ENCODE results near the gene SLC39A7. TPM values are rescaled to one million over a fixed set of nuclear protein-coding genes. Genes with fewer than 3 reads are reported as not detected.

The SLC39A7 gene, protein sequence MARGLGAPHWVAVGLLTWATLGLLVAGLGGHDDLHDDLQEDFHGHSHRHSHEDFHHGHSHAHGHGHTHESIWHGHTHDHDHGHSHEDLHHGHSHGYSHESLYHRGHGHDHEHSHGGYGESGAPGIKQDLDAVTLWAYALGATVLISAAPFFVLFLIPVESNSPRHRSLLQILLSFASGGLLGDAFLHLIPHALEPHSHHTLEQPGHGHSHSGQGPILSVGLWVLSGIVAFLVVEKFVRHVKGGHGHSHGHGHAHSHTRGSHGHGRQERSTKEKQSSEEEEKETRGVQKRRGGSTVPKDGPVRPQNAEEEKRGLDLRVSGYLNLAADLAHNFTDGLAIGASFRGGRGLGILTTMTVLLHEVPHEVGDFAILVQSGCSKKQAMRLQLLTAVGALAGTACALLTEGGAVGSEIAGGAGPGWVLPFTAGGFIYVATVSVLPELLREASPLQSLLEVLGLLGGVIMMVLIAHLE
- total RNA-seq (10 to 100 TPM; 19.1 to 51.9 (median 27.9) TPM), polyA plus RNA-seq (10 to 100 TPM; 23.3 to 24.8 TPM), total RNA-seq (21.9 reads per million, percentile 52 among the genes with 10 or more reads in this experiment)

DNA sequence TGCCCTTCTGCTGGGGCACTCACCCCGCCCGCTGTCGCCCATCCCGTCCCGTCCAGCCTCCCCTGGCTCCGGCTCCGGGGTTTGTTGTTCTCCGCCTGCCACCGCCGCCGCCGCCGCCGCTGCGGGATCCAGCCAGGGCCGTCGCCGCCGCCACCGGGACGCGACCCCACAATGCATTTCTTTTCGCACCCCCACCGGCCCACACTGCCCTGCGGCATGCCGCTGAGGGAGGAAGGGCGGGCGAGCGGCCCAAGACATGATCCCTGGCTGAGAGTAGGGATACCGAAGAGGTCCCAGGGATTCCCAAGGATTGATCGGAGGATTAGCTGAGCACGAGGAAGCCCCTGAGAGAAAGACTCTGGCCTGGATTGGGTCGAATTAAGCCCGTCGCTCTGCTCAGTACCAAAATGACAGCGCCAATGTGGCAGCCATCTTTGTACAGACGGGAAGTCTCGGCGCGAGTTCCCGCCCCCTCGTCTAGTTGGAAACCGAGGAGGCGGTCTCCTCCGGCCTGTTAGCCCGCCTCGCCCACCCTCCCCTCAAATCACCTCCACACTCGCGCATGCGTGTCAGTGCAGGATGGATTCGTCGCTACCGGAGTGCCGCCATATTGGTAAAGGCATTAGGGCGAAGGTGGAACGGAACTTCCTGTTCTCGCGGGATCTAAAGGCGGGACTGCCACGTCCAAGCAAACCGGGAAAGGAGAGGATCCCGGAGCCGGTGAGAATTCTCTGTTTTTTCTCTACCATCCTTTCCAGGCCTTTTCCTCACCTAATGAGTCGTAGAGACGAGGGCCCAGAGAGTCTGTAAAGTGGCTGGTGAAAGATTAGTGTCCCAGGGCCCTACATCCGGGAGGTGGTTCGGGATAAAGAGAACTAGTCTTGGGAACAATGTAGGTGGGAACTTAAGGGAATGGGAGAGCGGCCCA is at the start of gene SLC39A7, which contains the start of gene RXRB:
Gene SLC39A7 (plus strand): TSS at position 649 of the 928 bp plus-strand sequence. CDS start 379 bp downstream, outside the sequence.
Gene RXRB (minus strand): TSS at position 447 of the 928 bp plus-strand sequence. CDS start 189 bp downstream, at position 258.
- peak within 1 kb of the TSS; percentile 89 for H3K4me3 ChIP-seq (ENCODE audit: low read length)
- no peaks in the 10 kb centered on the region for H3K27me3 ChIP-seq (ENCODE audit: control insufficient read depth in 2 of 2, insufficient read depth in 2 of 2, low read length in 2 of 2)
- peak within 1 kb of the TSS; percentile 96 for H3K27ac ChIP-seq (ENCODE audit: low read depth, low read length)
- peaks cover 4 to 56% (median 15%) of the 10 kb centered on the region in 3 experiments for H3K36me3 ChIP-seq (ENCODE audit: control insufficient read depth in 2 of 3, insufficient read depth in 3 of 3, low read length in 3 of 3)
- Mint-ChIP-seq H3K4me3 (peak within 1 kb of the TSS; percentile 95 to 100 (median 99)), H3K27me3 (no peaks in the 10 kb centered on the region), H3K27ac (peak within 1 kb of the TSS; percentile 97 to 99 (median 99)), H3K9me3 (peaks cover 0 to under 1% (median 0%) of the 10 kb centered on the region in 11 donors), H3K36me3 (peaks cover 16 to 44% (median 19%) of the 10 kb centered on the region in 5 donors), H3K4me1 (peaks cover 62 to 84% (median 73%) of the 10 kb centered on the region in 7 donors)
- ChIA-PET CTCF (interaction anchor here (0.6 to 4.6 kb wide), 2 partner anchors 39 to 48 kb away, joined by 3 to 31 read pairs; no protein-coding TSS in a partner anchor), POLR2A (interaction anchor here (0.9 to 2.2 kb wide), 5 partner anchors 8 to 50 kb away, joined by 3 to 13 read pairs (median 8); partner anchors contain the start of gene RING1)
- ATAC-seq (peak; percentile 85), DNase-seq (peak; percentile 88 to 99 (median 97))
- intact Hi-C loops (cut with micrococcal nuclease): loop anchor here (1.0 to 10.0 kb wide), 25 partner anchors 8 to 1996 kb away; partner anchors contain the start of genes KIFC1 (in 2 of the 2), PFDN6 (in 2 of the 2), RING1 (in 2 of the 2) and VPS52 (in 2 of the 2)
- no peaks in the 10 kb centered on the region for H3K9me3 ChIP-seq (ENCODE audit: control insufficient read depth in 2 of 3, low read length in 3 of 3)
- H3K4me1 ChIP-seq (ENCODE audit: control insufficient read depth in 2 of 2, insufficient read depth in 2 of 2, low read length in 2 of 2): peaks cover 32 to 37% of the 10 kb centered on the region in 2 donors

DNA sequence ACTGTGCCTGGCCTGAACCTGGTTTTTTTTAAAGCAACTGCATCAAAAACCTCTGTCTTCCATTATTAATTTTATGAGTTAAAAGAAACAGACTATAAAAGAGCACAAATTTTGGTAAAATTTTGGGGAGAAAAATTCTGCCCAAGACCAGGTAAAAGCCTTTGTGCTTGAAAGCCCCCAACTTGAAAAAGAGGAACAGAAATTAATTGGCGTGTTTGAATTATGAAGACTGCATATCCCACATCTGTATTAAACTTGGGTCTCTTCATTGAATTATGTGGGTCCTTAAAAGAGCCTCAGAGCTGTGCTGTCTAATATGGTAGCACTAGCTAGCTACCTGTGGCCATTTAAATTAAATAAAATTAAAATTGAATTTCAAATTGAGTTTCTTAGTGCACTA is 49.6 kb upstream of the SLC39A7 start:
- DNase-seq: no peak
- ChIA-PET POLR2A (interaction anchor here (1.1 kb wide), 1 partner anchor 319 kb away, joined by 3 read pairs; no protein-coding TSS in a partner anchor), CTCF (interaction anchor here (1.2 kb wide), 1 partner anchor 223 kb away, joined by 3 read pairs; no protein-coding TSS in a partner anchor)
- no peaks in the 10 kb centered on the region for H3K9me3 ChIP-seq (ENCODE audit: control insufficient read depth in 2 of 3, low read length in 3 of 3)
- no peaks in the 10 kb centered on the region for H3K36me3 ChIP-seq (ENCODE audit: control insufficient read depth in 2 of 3, insufficient read depth in 3 of 3, low read length in 3 of 3)
- no peak overlapping the region for H3K27ac ChIP-seq (ENCODE audit: low read depth, low read length)
- H3K4me3 ChIP-seq (ENCODE audit: low read length): no peak overlapping the region
- H3K4me3 Mint-ChIP-seq: no peak overlapping the region
- H3K27ac Mint-ChIP-seq: no peak overlapping the region
- H3K9me3 Mint-ChIP-seq: peaks cover 4 to 19% (median 10%) of the 10 kb centered on the region in 11 donors
- H3K4me1 Mint-ChIP-seq: no peaks in the 10 kb centered on the region
- no peak for ATAC-seq
- peaks cover 4 to 36% (median 15%) of the 10 kb centered on the region in 5 donors for H3K27me3 Mint-ChIP-seq
- peaks cover 3 to 7% (median 6%) of the 10 kb centered on the region in 5 donors for H3K36me3 Mint-ChIP-seq
- H3K27me3 ChIP-seq (ENCODE audit: control insufficient read depth in 2 of 2, insufficient read depth in 2 of 2, low read length in 2 of 2): no peaks in the 10 kb centered on the region
- H3K4me1 ChIP-seq (ENCODE audit: control insufficient read depth in 2 of 2, insufficient read depth in 2 of 2, low read length in 2 of 2): no peaks in the 10 kb centered on the region
- intact Hi-C loops (cut with micrococcal nuclease): no loop called here

DNA sequence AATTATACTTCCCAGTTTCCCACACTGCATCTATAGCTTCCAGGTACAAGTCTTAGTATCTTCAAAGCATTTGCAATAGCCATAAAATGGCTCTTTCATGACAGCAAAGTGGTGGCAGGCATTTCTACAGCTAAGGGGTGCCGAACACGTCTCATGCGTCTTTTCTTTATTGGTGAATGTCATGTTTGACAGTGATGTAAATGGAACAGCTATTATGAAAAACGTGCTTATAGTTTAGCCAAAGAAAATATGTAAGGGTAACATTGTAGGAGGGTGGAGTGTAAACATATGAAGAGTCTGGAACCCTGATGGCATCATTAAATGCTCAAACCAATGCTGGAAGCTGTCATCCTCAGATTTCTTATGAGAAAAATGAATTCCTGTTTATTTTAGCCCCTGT is 46.3 kb upstream of the SLC39A7 start:
- Histone ChIP-seq H3K36me3 (ENCODE audit: control insufficient read depth in 2 of 3, insufficient read depth in 3 of 3, low read length in 3 of 3) (no peaks in the 10 kb centered on the region), H3K4me3 (ENCODE audit: low read length) (no peak overlapping the region), H3K27ac (ENCODE audit: low read depth, low read length) (no peak overlapping the region), H3K9me3 (ENCODE audit: control insufficient read depth in 2 of 3, low read length in 3 of 3) (no peaks in the 10 kb centered on the region), H3K27me3 (ENCODE audit: control insufficient read depth in 2 of 2, insufficient read depth in 2 of 2, low read length in 2 of 2) (no peaks in the 10 kb centered on the region), H3K4me1 (ENCODE audit: control insufficient read depth in 2 of 2, insufficient read depth in 2 of 2, low read length in 2 of 2) (no peaks in the 10 kb centered on the region)
- intact Hi-C loops (cut with micrococcal nuclease): no loop called here
- DNase-seq (no peak), ATAC-seq (no peak)
- Mint-ChIP-seq H3K9me3 (peaks cover 4 to 19% (median 10%) of the 10 kb centered on the region in 11 donors), H3K4me1 (no peaks in the 10 kb centered on the region), H3K27me3 (peaks cover 0 to 30% (median 11%) of the 10 kb centered on the region in 5 donors), H3K36me3 (peaks cover 3 to 7% (median 6%) of the 10 kb centered on the region in 5 donors), H3K27ac (no peak overlapping the region), H3K4me3 (no peak overlapping the region)
- ChIA-PET POLR2A (interaction anchor here (0.6 to 1.8 kb wide), 3 partner anchors 94 to 945 kb away, joined by 3 to 5 read pairs (median 3); no protein-coding TSS in a partner anchor), CTCF (interaction anchor here (0.8 to 1.2 kb wide), 2 partner anchors 94 to 220 kb away, joined by 3 to 4 read pairs; no protein-coding TSS in a partner anchor)

DNA sequence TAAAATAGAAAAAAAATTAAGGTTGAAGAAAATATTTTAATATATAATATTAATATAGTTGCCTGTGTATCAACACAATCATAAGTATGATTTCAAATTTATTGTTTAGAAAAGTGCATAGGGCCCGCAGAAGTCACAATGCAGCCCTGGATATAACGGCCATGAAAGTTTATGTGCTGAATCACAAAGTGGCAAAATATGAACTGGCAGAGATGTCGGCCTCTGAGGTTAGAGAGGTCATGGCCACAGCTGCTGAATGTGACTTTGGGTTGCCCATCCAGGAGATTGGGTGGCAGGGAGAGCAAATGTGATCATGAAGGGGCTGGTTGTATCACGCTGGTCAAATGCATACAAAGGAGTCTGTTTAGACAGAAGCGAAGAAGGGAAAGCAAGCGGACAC is 44.1 kb upstream of the SLC39A7 start:
- no peak for DNase-seq
- no peak for ATAC-seq
- intact Hi-C loops (cut with micrococcal nuclease): no loop called here
- H3K27ac Mint-ChIP-seq: peak overlapping the region in 1 of 9 donors; percentile 69
- no peak overlapping the region for H3K4me3 Mint-ChIP-seq
- Histone ChIP-seq H3K4me1 (ENCODE audit: control insufficient read depth in 2 of 2, insufficient read depth in 2 of 2, low read length in 2 of 2) (no peaks in the 10 kb centered on the region), H3K4me3 (ENCODE audit: low read length) (no peak overlapping the region), H3K27ac (ENCODE audit: low read depth, low read length) (no peak overlapping the region), H3K27me3 (ENCODE audit: control insufficient read depth in 2 of 2, insufficient read depth in 2 of 2, low read length in 2 of 2) (no peaks in the 10 kb centered on the region), H3K9me3 (ENCODE audit: control insufficient read depth in 2 of 3, low read length in 3 of 3) (no peaks in the 10 kb centered on the region), H3K36me3 (ENCODE audit: control insufficient read depth in 2 of 3, insufficient read depth in 3 of 3, low read length in 3 of 3) (no peaks in the 10 kb centered on the region)
- CTCF ChIA-PET: interaction anchor here (1.1 kb wide), 1 partner anchor 41 kb away, joined by 3 read pairs; no protein-coding TSS in a partner anchor
- H3K9me3 Mint-ChIP-seq: peaks cover 4 to 17% (median 10%) of the 10 kb centered on the region in 11 donors
- POLR2A ChIA-PET: no interaction called here
- H3K4me1 Mint-ChIP-seq: peaks cover 2 to 8% (median 5%) of the 10 kb centered on the region in 7 donors
- peaks cover 3 to 7% (median 6%) of the 10 kb centered on the region in 5 donors for H3K36me3 Mint-ChIP-seq
- peaks cover 0 to 21% (median 0%) of the 10 kb centered on the region in 5 donors for H3K27me3 Mint-ChIP-seq

DNA sequence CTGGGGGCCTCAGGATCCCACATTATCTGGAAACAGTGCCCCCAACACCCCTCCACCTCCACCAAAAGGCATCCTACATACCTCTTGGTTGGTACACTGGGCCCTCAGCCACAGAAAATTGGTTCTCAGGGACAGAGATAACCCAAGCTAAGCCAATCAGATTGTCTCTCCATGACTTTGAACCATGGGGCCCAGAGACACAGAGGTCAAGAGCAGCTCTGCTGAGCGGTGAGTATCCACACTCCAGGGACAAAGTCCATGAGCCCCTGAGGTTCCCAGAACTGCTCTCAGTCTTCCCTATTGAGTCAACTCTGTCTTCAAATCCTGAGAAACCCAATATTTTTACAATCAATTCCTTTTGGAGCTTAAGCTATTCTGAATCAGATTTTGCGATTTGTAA is 43.7 kb upstream of the SLC39A7 start:
- no peaks in the 10 kb centered on the region for H3K9me3 ChIP-seq (ENCODE audit: control insufficient read depth in 2 of 3, low read length in 3 of 3)
- no peak overlapping the region for H3K27ac ChIP-seq (ENCODE audit: low read depth, low read length)
- Mint-ChIP-seq H3K27ac (no peak overlapping the region), H3K36me3 (peaks cover under 1 to 4% (median 3%) of the 10 kb centered on the region in 5 donors), H3K9me3 (peaks cover under 1 to 13% (median 7%) of the 10 kb centered on the region in 11 donors), H3K4me1 (peaks cover 6 to 12% (median 8%) of the 10 kb centered on the region in 7 donors), H3K27me3 (peaks cover 0 to 17% (median 0%) of the 10 kb centered on the region in 5 donors), H3K4me3 (no peak overlapping the region)
- CTCF ChIA-PET: interaction anchor here (1.1 kb wide), 1 partner anchor 41 kb away, joined by 3 read pairs; no protein-coding TSS in a partner anchor
- DNase-seq: no peak
- ATAC-seq: no peak
- no peak overlapping the region for H3K4me3 ChIP-seq (ENCODE audit: low read length)
- H3K4me1 ChIP-seq (ENCODE audit: control insufficient read depth in 2 of 2, insufficient read depth in 2 of 2, low read length in 2 of 2): no peaks in the 10 kb centered on the region
- H3K36me3 ChIP-seq (ENCODE audit: control insufficient read depth in 2 of 3, insufficient read depth in 3 of 3, low read length in 3 of 3): no peaks in the 10 kb centered on the region
- H3K27me3 ChIP-seq (ENCODE audit: control insufficient read depth in 2 of 2, insufficient read depth in 2 of 2, low read length in 2 of 2): no peaks in the 10 kb centered on the region
- POLR2A ChIA-PET: interaction anchor here (0.7 kb wide), 1 partner anchor 27 kb away, joined by 4 read pairs; no protein-coding TSS in a partner anchor
- intact Hi-C loops (cut with micrococcal nuclease): no loop called here

Measured in naive thymus-derived CD4-positive, alpha-beta T cell (primary cell).